Erythroblast (primary cell): ENCODE results near the gene PTGFRN.

Experiments
- GATA1 ChIP-seq: IDR thresholded peaks from 2 replicates; pipeline ENCODE4 v1.6.1; 2011; ENCODE audit warnings: low read depth, mild to moderate bottlenecking, control low read depth, low read length, moderate library complexity
- POLR2A ChIP-seq: IDR thresholded peaks from 2 replicates; pipeline ENCODE4 v1.6.1; 2011; ENCODE audit warnings: mild to moderate bottlenecking, low read length

GRCh38 chr1:116958110-116958509 lies 48.4 kb downstream of the PTGFRN start:
- TF ChIP-seq POLR2A (no peak), GATA1 (no peak)
